Stimulated activated CD8-positive, alpha-beta memory T cell treated with anti-CD3 and anti-CD28 coated beads, Interleukin-7, amount 100 ng/mL, for 1 hour (primary cell): ENCODE data around the gene TNFSF10.
A peak's percentile ranks its signal among the peaks of the same experiment; 100 is the strongest.
"Not testable (repeated sequence)": the region's sequence is repeated elsewhere in the genome, so short reads cannot be mapped to it uniquely, and the experiment has no call there.

ENCODE experiments used
- DNase-seq, 2 donors: peaks; one replicate each; pipeline ENCODE4 v3.0.0-alpha.2; 2020; ENCODE audit warnings: low read depth in 2 of 2

Gene TNFSF10

GRCh38 chr3:172522871-172523818 lies at the start of gene TNFSF10:
Gene TNFSF10, minus strand, starts transcription at chr3:172523430. Its CDS starts 46 bp downstream, at chr3:172523384.
- peak; percentile 12 to 25 for DNase-seq

- DNase-seq = no peak
These were observed 46.1 kb upstream of the TNFSF10 start for GRCh38 chr3:172569128-172570008.

- no peak for DNase-seq
These were observed 45.5 kb upstream of the TNFSF10 start for GRCh38 chr3:172568701-172569100.

- not testable (repeated sequence) for DNase-seq
These were observed 43.6 kb upstream of the TNFSF10 start for GRCh38 chr3:172566785-172567184.

GRCh38 chr3:172564499-172564898 lies 41.3 kb upstream of the TNFSF10 start:
- DNase-seq = no peak

- DNase-seq = no peak
These were observed 39.9 kb upstream of the TNFSF10 start for GRCh38 chr3:172562871-172563865.

- DNase-seq = no peak
These were observed 38.8 kb upstream of the TNFSF10 start for GRCh38 chr3:172561897-172562640.

GRCh38 chr3:172560586-172560985 lies 37.4 kb upstream of the TNFSF10 start:
- no peak for DNase-seq

- DNase-seq = no peak
These were observed 36.8 kb upstream of the TNFSF10 start for GRCh38 chr3:172560026-172560425.

- no peak for DNase-seq
These were observed 35.8 kb upstream of the TNFSF10 start for GRCh38 chr3:172559020-172559419.

- no peak for DNase-seq
These were observed 34.4 kb upstream of the TNFSF10 start for GRCh38 chr3:172557515-172558220.

- no peak for DNase-seq
These were observed 30.5 kb upstream of the TNFSF10 start for GRCh38 chr3:172553526-172554252.

GRCh38 chr3:172552607-172553006 lies 29.4 kb upstream of the TNFSF10 start:
- no peak for DNase-seq

GRCh38 chr3:172551874-172552273 lies 28.6 kb upstream of the TNFSF10 start:
- no peak for DNase-seq

GRCh38 chr3:172550347-172550943 lies 27.2 kb upstream of the TNFSF10 start:
- DNase-seq = peak in 1 of 2 donors; percentile 9

GRCh38 chr3:172549144-172549543 lies 25.9 kb upstream of the TNFSF10 start:
- DNase-seq = no peak

- no peak for DNase-seq
These were observed 23.5 kb upstream of the TNFSF10 start for GRCh38 chr3:172546628-172547214.

- DNase-seq = no peak
These were observed 22.9 kb upstream of the TNFSF10 start for GRCh38 chr3:172546105-172546504.
